ENCODE measurements around the gene ANKH. TPM values are rescaled to one million over a fixed set of nuclear protein-coding genes. Genes with fewer than 3 reads are reported as not detected.

ANKH gene
- total RNA-seq, 1 experiment from 2014 or later: 45.0 TPM

DNA sequence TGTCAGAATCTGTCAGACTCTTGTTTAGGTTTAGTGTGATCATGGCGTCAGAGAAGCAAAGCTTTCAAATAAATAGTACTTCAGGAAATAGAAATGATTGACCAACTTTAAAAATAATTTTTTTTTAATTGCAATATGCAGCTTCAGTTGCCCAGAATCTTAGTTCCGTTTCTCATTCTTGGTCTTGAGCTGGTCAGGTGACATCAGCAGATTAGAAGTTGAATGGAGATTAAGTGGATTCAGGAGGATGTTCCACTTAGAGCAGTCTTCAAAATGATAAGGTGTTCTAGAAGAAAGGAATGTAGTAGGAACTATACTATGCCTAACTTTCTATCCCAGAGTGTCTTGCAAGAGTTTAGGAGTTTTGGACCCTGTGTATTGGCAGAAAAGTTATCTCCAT lies 176.4 kb downstream of the ANKH start:
- no peak for DNase-seq (ENCODE audit: low read depth)

DNA sequence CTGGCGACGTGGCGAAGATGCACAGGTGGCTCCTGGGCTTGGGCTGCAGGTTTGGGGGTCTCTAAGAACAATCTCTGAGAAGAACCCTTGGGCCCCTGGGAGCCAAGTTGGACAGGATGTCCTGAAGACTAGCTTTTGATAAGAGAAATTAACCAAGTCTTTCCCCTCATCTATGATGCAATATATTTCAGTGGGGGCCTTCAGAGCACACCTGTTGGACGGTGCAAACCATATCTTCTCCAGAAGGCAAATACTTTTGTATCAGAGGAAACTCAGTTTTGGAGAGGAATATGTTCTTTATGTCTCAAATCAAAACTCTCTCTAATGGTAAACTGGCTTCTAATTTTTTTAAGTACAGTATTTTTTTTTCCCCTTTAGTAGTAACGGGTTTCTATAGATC lies 178.5 kb downstream of the ANKH start:
- DNase-seq (ENCODE audit: low read depth): no peak

DNA sequence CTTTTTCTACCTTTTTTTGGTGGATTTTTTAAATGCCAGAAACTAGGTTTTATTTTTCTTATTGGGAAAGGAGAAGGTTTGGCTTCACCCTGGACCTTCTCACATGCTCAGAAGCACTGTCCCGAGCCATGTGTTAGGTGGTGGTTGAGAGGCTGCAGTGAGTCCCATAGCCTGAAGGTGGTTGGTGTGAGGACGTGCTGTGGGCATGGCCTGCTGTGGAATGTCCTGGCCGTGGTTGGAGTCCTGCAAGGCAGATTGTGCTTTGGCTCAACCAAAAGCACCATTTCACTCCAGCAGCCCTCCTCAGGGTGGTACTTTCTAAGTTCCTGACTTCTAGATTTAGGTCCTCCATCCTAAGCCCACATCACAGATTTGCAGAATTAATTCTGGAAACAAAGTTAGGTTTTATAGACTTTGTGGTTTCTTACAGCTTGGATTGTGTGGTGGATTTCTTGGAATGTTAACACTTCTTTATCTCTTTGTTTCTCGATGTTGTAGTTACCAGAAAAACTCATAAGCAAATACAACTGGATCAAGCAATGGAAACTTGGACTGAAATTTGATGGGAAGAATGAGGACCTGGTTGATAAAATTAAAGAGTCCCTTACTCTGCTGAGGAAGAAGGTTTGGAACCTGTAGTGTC lies 184.4 kb downstream of the ANKH start:
- no peak for DNase-seq (ENCODE audit: low read depth)

DNA sequence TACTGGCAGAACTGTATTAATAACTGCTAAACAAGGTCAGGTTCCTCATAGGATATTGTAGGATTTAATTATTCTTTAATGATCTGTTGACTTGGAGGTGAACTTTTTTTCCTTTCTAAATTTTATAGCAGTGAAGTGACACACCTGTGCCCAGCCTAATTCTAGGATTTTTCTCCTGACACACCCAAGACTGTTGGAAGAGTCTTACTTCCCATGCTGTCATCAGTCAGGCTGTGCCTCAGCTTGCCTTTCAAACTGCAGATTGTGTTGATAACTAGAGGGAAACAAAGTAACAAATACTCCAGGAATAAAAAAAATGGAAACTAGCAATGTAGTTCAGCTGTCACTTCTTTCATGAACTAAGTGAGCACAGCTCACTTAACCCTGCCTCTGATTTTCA lies 185.1 kb downstream of the ANKH start:
- DNase-seq (ENCODE audit: low read depth): no peak

- DNase-seq (ENCODE audit: low read depth): peak; percentile 72
These were observed 185.8 kb downstream of the ANKH start for GRCh38 chr5:14685757-14686156.

GRCh38 chr5:14684757-14685156 lies 186.8 kb downstream of the ANKH start:
- DNase-seq (ENCODE audit: low read depth): no peak

GRCh38 chr5:14683906-14684455 lies 187.6 kb downstream of the ANKH start:
- DNase-seq (ENCODE audit: low read depth): no peak

DNA sequence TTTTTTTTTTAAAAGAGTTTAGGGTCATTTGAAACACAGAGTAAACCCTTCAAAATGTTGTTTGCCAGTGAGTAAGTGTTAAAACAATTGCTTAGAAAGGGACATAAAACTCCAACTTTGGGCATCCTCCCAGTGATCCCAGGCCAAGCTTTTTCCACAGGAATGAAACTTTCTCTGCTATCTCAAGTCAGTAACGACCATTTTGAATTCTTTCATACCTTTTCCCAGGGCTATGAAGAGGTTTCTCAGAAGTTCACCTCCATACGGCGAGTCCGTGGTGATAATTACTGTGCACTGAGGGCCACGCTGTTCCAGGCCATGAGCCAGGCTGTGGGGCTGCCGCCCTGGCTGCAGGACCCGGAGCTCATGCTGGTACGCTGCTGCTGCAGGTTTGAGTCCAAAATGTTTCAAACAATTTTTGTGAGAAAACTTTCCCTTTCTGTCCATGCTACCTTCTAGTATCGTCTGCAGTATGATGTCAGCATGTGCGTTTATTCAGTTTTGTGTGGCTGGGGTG lies 190.3 kb downstream of the ANKH start:
- DNase-seq (ENCODE audit: low read depth): no peak

DNA sequence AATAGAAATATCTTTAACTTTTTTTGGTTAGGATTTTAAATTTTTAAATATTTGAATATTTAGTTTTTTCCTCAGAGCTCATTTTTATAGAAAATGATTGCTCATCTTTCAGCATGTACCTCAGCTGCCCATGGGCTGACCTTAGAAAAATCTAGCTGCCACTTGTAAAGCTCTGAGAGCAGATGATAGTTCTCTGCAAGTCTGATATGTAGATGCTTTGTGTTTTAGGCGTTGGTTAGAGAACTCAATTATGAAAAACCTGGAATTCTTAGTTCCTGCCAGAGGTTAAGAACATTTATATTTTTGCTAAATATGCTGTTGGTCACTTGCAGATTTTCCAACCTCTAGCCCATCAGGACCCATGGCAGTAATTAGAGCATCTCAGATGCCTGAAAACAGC lies 192.0 kb downstream of the ANKH start:
- no peak for DNase-seq (ENCODE audit: low read depth)

DNA sequence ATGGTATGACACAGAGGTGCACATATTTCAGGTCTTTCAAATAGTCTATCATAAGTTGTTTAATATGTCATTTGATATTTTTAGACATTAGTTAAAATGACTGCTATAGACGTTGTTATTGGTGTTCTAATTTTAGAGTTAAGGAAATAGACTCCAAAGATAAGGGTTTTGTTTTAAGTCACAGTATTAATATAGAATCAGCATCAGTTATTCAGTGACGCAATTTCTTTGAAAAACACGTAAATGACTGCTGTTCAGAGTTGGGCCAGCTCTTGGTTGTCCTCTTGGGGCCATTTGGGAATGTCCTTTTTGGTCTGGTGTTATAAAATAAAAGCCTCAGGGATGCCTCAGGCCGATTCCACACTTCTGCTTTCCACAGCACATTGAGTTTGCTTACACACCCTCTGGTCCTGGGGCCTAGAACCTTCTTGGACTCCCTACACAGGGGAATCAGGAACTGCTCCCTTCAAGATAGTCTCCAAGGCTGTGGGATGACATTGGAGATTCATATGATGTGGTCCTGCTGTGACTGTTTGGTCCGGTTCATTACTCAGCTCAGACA lies 192.7 kb downstream of the ANKH start:
- no peak for DNase-seq (ENCODE audit: low read depth)

GRCh38 chr5:14676320-14676719 lies 195.3 kb downstream of the ANKH start:
- peak; percentile 79 for DNase-seq (ENCODE audit: low read depth)

GRCh38 chr5:14675865-14676300 lies 195.7 kb downstream of the ANKH start:
- DNase-seq (ENCODE audit: low read depth): no peak

DNA sequence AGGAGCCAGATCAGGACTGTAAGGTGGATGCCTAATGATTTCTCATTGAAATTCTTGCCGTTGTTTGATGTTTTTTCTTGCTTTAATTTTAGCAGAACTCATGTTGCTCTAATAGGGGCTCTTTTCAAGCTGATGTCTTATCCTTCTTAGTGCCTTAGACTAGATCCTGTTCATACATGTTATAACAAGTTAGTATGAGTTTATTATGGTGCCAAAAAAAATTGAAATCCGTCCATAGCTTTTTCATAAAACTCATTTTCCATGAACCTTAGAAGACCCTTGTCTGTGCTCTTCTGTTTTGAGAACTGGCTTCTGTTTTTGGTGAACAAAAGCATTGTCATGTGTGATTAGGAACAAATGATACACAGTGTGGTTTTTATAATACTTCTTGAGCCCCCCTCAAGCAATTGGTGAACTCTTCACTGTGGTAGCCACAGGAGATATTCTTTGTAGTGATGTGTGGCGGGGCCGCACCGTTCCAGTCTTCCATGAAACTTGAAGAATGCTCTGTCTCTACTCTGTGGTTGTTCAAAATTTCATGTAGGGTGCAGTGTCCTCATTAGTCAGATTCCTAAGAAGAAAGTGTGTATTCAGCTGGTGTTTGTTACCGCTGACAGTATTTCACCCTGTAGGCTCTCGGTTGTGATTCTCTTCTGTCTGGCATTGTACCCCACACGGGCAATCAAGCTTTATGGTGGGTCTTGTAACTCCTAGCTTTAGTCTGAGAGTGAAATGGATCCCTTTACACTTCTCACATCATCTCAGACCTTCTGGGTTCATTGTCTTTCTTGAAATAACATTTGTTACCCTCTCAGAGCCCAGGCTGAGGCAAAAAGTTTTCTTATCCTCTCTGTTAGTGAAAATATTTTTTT lies 196.4 kb downstream of the ANKH start:
- no peak for DNase-seq (ENCODE audit: low read depth)

GRCh38 chr5:14673443-14673842 lies 198.1 kb downstream of the ANKH start:
- DNase-seq (ENCODE audit: low read depth): no peak

DNA sequence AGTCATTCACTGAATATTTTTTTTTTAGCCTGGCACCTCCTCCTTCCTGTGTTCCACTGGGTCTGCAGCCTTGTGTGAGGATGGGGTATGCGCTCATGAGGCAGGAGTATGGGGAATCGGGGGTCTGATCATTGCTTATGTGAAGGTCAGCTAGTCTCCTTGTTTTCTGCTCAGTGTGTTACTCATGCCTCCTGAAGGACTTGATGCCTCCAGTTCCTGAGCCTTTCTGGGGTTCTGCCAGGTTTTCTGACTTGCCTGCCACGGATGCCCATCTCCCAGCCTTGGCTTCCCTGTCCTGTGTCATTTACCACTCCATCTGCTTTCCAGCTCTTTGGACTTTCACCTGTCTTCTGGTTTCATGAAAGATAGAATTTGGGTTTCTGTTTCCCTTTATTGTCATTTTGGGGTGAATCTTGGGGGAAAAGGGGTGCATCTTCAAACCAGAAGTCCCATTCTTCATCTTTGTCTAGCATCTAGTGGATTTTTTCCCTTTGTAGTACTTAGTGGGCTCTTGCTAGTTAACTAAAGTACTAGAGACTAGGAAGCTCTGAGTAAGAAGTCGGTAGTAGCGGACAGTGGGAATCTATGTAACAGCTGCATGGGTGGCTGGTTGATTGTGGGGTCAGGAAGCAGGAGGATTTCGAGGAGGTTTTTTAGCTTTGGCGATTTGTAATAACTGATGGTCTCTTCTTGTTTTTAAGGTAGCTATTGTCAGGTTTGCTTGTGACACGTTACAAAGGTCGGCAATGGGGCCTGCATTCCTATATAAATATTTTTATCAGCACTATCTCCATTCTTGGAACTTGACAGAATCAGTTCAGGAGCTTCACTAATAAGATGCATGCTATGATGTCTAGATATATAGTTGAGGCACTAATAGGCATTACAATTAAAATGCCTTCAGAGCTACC lies 198.8 kb downstream of the ANKH start:
- peak; percentile 49 for DNase-seq (ENCODE audit: low read depth)

GRCh38 chr5:14672082-14672481 lies 199.5 kb downstream of the ANKH start:
- no peak for DNase-seq (ENCODE audit: low read depth)

DNA sequence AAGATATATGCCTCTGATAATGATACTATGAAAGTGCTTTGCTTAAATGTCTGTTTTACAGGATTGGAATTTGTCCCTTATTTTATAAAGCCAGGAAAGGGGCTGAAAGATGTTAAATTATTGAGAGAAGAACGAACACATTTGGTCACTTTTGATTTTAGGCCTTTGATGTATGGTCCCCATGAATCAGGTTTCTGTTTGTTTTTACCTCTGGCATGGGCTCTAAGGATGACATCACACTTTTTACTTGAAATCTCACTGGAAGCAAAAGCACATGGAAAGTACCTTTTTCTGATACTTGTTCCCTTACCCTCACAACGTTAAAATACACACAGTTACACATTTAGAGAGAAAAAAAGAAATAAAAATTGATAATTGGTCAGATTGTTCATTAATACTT lies 200.2 kb downstream of the ANKH start:
- DNase-seq (ENCODE audit: low read depth): no peak

GRCh38 chr5:14669975-14670374 lies 201.6 kb downstream of the ANKH start:
- peak; percentile 44 for DNase-seq (ENCODE audit: low read depth)

GRCh38 chr5:14669415-14669814 lies 202.2 kb downstream of the ANKH start:
- no peak for DNase-seq (ENCODE audit: low read depth)

- DNase-seq (ENCODE audit: low read depth): no peak
These were observed 203.4 kb downstream of the ANKH start for GRCh38 chr5:14668181-14668591.

GRCh38 chr5:14667770-14668169 lies 203.8 kb downstream of the ANKH start:
- no peak for DNase-seq (ENCODE audit: low read depth)
